ENCODE data around the gene NRIP2.
A peak's percentile ranks its signal among the peaks of the same experiment; 100 is the strongest.
"Not testable (repeated sequence)": the region's sequence is repeated elsewhere in the genome, so short reads cannot be mapped to it uniquely, and the experiment has no call there.

The NRIP2 gene, protein sequence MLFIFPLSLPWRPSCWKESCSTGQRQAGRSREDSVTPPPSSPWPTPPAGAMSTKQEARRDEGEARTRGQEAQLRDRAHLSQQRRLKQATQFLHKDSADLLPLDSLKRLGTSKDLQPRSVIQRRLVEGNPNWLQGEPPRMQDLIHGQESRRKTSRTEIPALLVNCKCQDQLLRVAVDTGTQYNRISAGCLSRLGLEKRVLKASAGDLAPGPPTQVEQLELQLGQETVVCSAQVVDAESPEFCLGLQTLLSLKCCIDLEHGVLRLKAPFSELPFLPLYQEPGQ

GRCh38 chr12:2834581-2835491 lies at the start of gene NRIP2:
TSS of gene NRIP2 (minus strand) at chr12:2835035. CDS start at chr12:2834983, 52 bp downstream.
- DNase-seq = no peak

- DNase-seq = no peak
Observed at GRCh38 chr12:2879853-2880252, 45.0 kb upstream of the NRIP2 start.

- DNase-seq = no peak
Observed at GRCh38 chr12:2877953-2878732, 43.3 kb upstream of the NRIP2 start.

DNA sequence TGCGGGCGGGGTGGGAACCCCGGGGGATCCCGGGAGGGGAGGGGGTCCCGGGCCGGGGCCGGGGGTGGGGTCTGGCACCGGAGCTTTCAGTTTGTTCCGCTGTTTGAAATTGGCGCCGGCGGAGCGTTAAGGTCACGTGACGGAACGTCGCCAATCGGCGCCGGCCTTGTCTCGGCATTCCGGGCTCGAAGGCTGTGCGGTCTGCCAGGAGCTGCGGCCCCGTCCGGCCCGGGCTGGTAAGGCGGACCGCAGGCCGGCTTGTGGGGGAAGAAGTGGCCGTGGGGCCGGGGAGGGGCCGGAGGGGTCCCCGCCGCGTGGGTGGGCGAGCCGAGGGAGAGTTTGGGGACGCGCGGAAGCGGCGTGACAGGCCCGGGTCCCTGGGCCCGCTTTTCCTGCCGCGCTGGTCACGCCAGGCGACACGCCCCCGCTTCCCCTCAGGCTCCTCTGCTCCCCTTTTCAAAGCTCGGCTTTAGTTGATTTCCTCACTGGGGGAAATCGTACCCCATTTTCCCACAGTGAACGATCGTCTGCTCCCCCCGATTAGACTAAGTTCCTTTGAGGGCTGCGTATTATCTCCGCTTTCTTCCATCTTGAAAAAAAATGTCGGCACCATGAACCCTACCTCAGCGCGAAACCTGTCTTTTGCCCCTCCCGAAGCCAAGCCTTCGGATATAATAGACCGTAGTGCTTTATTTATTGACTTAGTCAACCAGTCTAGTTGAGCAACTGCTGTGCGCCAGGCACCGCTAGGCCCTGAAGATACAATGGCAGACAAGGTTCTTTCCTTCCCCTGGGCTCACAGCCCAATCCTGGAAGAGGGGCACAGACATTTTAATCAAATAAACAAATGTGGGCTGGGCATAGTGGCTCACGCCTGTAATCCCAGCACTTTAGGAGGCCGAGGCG lies 42.5 kb upstream of the NRIP2 start, which contains the start of the genes FOXM1 and RHNO1:
FOXM1 (minus strand) TSS at position 128 of the 906 bp plus-strand sequence. CDS start 2,696 bp downstream, outside the sequence.
RHNO1 (plus strand) TSS at position 177 of the 906 bp plus-strand sequence. CDS start 8,144 bp downstream, outside the sequence.
- peak; percentile 69 for DNase-seq

DNA sequence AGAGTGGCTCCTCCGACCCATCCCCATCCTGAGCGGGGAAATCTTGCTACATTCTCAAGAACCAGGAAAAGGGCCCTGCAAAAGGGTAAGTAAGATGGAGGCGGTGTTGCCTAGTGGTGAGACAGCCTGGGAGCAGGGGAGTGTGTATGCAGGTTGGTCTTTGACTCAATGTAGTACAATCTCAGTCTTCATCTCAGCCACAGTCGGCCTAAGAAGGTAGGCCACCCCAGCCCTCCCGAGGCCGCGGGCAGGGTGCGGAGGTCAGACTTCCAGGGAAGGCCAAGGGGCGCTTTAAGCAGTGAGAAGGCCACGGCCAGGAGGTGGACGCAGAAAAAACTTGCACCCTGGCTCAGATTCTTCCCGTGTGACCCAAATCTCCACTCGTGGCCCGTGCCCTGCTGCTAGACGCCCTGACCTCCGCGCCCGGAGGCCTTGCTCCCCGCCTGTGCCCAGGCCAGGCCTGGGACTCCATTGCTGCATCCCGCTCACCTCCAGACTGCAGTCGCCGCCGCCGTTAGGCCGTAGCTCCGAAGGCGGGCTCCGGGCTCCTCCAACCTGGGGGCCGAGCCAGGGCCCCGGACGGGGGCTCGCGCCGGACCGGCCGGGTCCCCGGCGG lies 41.7 kb upstream of the NRIP2 start:
- DNase-seq = no peak

DNA sequence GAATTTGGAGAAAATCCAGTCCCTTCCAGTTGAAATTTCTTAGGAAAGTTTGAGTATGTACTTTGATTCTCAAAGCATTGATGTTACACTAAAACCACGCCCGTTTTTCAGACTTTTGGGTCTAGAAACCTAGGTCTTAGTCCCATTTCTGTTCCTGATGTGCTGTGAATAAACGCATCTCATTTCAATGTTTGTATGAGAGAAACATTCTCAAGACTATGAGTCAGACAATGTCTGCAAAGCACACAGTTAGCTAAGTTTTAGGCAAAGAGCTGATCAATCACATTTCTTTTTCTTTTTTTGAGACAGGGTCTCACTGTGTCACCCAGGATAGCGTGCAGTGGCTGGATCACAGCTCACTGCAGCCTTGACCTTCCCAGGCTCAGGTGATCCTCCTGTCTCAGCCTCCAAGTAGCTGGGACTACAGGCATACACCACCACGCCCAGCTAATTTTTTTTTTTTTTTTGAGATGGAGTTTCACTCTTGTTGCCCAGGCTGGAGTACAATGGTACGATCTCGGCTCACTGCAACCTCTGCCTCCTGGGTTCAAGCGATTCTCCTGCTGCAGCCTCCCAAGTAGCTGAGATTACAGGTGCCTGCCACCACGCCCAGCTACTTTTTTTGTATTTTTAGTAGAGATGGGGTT lies 34.3 kb upstream of the NRIP2 start:
- DNase-seq = not testable (repeated sequence)

DNA sequence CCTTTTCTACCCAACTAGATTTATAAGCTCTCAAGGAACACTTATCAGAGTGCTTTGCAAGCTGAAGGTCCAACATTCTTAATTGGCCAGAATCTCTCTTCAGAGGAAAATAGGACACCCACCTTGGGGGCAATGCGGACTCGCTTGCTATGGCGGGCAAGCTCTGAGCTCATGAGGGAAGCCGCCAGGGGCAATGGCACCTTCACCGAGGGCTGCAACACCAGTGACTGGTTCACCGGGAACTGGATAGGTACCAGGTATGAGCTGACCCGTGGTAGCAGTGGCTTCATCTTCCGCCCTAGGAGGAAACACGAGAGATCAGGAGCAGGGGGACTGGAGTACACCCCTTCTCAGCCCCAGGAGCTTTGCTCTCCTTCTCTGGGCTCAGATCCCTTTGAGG lies 29.4 kb upstream of the NRIP2 start:
- DNase-seq = no peak

GRCh38 chr12:2863402-2863801 lies 28.6 kb upstream of the NRIP2 start:
- DNase-seq = not testable (repeated sequence)

GRCh38 chr12:2862876-2863275 lies 28.0 kb upstream of the NRIP2 start:
- DNase-seq = no peak

- DNase-seq = no peak
Observed at GRCh38 chr12:2860170-2860569, 25.3 kb upstream of the NRIP2 start.

DNA sequence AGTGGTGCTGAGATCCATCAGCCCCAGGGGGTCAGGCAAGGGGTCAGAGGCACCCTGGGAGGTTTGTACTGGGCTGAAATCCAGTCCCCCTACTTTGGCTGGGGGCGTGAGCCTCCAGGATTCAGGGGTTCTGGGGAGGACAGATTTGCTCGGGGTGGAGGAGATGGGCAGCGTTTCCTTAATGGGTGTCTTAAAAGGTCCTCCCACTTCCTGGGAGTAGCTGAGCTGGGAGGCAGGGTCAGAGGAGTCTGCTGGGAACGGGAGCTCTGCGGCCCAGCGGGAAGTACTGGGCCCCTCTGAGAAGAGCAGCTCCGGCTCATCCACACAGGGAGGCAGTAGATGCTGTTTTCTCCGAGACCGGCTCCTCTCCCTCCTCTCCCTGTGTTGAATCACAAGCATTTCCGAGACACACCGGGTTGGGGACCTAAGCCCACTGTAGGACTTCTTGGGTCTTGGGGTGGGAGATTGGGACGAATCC lies 24.1 kb upstream of the NRIP2 start:
- no peak for DNase-seq

DNA sequence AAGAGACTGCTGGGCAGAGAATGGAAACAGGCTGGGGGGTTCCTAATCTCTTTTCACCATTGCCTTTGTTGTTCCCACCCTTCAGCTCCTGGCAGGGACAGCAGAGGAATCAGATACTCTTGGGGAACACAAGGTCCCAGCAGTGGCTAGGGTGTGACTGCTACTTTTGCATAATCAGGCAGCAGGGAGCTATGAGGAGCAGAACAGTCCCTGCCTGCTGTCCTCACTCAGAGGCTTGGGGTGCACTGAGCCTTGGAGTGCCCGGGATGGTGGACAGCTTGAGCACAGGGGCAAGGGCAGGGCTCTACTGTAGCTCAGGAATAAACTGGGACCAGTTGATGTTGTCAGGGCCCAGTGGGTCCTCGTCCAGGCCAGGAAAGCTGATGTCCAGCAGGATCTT lies 23.5 kb upstream of the NRIP2 start:
- DNase-seq = no peak

- no peak for DNase-seq
Observed at GRCh38 chr12:2857576-2857975, 22.7 kb upstream of the NRIP2 start.

GRCh38 chr12:2857021-2857431 lies 22.2 kb upstream of the NRIP2 start, which contains the start of gene TEX52:
TSS of gene TEX52 (minus strand) at chr12:2857039. CDS start at chr12:2857026, 13 bp downstream.
- DNase-seq = no peak

GRCh38 chr12:2856051-2856450 lies 21.2 kb upstream of the NRIP2 start:
- DNase-seq = no peak

GRCh38 chr12:2855546-2855945 lies 20.7 kb upstream of the NRIP2 start:
- DNase-seq = no peak

- DNase-seq = no peak
Observed at GRCh38 chr12:2854669-2855453, 20.0 kb upstream of the NRIP2 start.

DNA sequence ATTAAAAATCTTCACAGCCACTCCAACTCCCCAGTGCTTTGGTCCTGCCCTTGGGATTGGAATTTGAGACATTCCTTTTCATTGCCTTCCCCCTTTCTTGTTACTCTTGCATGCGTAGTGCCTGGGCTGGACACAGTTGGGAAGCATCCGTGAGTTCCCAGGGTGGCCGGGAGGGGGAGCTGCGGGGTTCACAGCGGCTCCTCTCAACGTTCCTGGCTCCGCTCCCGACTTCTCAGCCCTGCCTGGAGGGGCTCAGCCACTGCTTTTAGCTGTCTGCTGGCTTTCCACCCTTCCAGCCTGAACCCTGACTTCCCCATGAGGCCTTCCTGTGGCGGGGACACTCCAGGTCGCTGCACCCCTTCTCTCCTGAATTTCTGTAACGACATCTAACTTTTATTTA lies 18.8 kb upstream of the NRIP2 start:
- DNase-seq = no peak

- no peak for DNase-seq
Observed at GRCh38 chr12:2851931-2852330, 17.1 kb upstream of the NRIP2 start.

DNA sequence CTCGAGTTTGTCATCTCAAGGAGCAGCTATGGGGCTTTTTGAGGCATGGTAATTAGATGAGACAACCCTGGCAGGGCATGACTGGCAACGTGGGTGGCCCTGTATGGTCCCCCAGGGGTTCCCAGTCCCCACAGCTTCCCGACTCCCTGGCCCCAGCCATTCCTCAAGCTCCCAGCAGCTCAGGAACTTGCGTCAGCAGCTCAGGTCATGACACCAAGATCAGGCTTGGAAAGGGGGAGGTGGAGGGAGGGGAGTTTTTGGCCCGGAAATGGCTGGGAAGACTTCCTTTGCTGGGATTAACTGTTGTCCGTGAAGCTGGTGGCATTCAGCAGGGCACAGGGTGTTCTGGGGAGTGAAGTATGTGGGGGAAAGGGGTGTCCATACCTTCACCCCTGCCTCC lies 10.4 kb upstream of the NRIP2 start:
- no peak for DNase-seq
